Measurements from ENCODE around the gene EIF2B4. TPM values are rescaled to one million over a fixed set of nuclear protein-coding genes. Genes with fewer than 3 reads are reported as not detected.

EIF2B4 gene
- total RNA-seq, 4 donors from 2014 or later: 34.3 to 68.2 (median 48.5) TPM

DNA sequence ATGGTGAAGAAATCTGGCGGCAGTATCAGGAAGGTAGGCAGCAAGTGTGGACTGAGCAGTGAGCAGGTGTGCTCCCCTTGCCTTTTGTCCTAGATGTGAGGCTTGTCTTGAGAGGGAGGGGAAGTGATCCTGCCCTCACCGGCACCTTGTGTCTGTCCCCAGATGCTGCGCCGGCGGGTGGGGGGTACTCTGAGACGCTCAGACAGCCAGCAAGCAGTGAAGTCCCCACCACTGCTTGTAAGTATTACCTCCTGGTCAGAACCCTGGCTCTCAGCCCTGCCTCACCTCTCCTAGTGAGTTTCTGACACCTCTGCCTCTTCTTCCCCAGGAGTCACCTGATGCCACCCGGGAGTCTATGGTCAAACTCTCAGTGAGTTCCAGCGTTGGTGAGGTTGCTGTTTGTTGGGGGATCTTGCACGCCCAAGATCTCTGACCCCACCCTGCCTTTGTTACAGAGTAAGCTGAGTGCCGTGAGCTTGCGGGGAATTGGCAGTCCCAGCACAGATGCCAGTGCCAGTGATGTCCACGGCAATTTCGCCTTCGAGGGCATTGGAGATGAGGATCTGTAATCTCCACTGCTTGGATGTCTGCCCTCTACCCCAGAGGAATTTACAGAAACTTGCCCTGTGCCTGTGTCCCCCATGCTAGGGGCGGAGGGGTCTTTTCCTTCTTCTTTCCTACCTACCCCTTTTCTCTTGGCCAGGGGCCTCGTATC is 6.2 kb upstream of the EIF2B4 start:
- H3K9me3 ChIP-seq: no peaks in the 10 kb centered on the region
- TF ChIP-seq, protein P1, sequence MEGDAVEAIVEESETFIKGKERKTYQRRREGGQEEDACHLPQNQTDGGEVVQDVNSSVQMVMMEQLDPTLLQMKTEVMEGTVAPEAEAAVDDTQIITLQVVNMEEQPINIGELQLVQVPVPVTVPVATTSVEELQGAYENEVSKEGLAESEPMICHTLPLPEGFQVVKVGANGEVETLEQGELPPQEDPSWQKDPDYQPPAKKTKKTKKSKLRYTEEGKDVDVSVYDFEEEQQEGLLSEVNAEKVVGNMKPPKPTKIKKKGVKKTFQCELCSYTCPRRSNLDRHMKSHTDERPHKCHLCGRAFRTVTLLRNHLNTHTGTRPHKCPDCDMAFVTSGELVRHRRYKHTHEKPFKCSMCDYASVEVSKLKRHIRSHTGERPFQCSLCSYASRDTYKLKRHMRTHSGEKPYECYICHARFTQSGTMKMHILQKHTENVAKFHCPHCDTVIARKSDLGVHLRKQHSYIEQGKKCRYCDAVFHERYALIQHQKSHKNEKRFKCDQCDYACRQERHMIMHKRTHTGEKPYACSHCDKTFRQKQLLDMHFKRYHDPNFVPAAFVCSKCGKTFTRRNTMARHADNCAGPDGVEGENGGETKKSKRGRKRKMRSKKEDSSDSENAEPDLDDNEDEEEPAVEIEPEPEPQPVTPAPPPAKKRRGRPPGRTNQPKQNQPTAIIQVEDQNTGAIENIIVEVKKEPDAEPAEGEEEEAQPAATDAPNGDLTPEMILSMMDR (IDR thresholded peaks at IDR 0.05): no peak
- no peak overlapping the region for H3K4me3 ChIP-seq
- H3K27me3 ChIP-seq: no peaks in the 10 kb centered on the region
- no peak overlapping the region for H3K27ac ChIP-seq
- no peak for DNase-seq (ENCODE audit: low spot score in 2 of 2)
- H3K4me1 ChIP-seq: peaks cover 42% of the 10 kb centered on the region
- peaks cover 53% of the 10 kb centered on the region for H3K36me3 ChIP-seq
- 85% methylated on average over 15 of the region's 16 CpGs for WGBS

DNA sequence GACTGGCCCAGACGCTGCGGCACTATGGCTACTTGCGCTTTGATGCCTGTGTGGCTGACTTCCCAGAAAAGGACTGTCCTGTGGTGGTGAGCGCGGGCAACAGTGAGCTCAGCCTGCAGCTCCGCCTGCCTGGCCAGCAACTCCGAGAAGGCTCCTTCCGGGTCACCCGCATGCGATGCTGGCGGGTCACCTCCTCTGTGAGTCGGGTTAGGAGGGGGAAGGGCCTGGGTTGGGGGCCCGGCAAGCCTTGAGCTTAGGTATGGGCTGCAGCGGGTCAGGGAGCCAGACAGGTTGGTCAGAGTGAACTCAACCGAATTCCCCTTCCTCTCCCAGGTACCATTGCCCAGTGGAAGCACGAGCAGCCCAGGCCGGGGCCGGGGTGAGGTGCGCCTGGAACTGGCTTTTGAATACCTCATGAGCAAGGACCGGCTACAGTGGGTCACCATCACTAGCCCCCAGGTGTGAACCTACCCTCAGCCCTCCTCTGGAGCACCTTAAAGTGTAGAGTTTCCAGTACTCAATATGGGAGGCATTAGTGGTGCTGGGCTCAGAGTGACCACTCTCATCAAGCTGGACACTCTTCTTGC is 5.5 kb upstream of the EIF2B4 start:
- H3K4me1 ChIP-seq: peaks cover 42% of the 10 kb centered on the region

DNA sequence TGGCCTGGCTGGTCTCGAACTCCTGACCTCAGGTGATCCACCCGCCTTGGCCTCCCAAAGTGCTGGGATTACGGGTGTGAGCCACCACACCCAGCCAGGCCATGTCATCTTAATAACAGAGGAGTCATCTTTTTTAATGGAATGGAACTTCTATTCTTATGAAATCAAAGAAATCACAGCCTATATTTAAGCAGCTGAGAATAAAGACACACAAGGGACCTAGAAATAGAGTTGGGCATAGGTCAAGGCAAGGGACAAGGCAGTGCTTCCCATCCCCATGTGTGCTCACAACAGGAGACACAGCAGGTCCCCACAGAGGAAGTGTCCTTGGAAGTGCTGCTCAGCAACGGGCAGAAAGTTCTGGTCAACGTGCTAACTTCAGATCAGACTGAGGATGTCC is 3.4 kb upstream of the EIF2B4 start:
- no peaks in the 10 kb centered on the region for H3K9me3 ChIP-seq
- no peak overlapping the region for H3K27ac ChIP-seq
- peaks cover 37% of the 10 kb centered on the region for H3K4me1 ChIP-seq
- H3K27me3 ChIP-seq: no peaks in the 10 kb centered on the region
- no peak overlapping the region for H3K4me3 ChIP-seq
- 89% methylated on average over 5 of the region's 5 CpGs for WGBS
- no peak for DNase-seq (ENCODE audit: low spot score in 2 of 2)
- TF ChIP-seq, protein P1 (IDR thresholded peaks at IDR 0.05): no peak
- no peak for TF ChIP-seq POLR2AphosphoS5 (IDR thresholded peaks at IDR 0.05)
- no peak for TF ChIP-seq POLR2A (IDR thresholded peaks at IDR 0.05)
- TF ChIP-seq EP300 (IDR thresholded peaks at IDR 0.05): no peak
- H3K36me3 ChIP-seq: peaks cover 54% of the 10 kb centered on the region

More for the DNA sequence above, 5.5 kb upstream of the EIF2B4 start:
- peaks cover 53% of the 10 kb centered on the region for H3K36me3 ChIP-seq
- H3K4me3 ChIP-seq: no peak overlapping the region
- no peaks in the 10 kb centered on the region for H3K27me3 ChIP-seq
- WGBS: 98% methylated on average over 12 of the region's 20 CpGs
- H3K9me3 ChIP-seq: no peaks in the 10 kb centered on the region
- no peak overlapping the region for H3K27ac ChIP-seq
- DNase-seq (ENCODE audit: low spot score in 2 of 2): no peak
- TF ChIP-seq POLR2A (IDR thresholded peaks at IDR 0.05): no peak
- TF ChIP-seq, protein P1 (IDR thresholded peaks at IDR 0.05): no peak

DNA sequence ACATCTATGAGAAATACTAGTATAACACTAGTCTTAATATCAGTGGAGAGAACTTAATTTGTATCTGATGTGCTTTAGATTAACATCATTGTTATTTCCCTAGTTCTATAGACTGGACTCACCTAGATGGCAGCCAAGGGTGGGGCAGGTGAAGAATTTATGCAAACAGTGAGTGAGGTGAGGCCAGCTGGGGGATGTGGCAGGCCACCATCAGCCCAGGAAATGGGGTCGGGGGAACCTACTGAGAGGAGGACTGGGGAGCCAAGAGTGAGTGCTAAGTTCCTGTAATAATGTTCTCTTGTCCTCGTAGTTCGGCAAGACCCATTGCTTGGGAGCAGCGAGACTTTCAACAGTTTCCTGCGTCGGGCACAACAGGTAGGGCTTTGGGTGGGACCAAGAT is 2.8 kb upstream of the EIF2B4 start:
- H3K27ac ChIP-seq: no peak overlapping the region
- H3K36me3 ChIP-seq: peaks cover 58% of the 10 kb centered on the region
- H3K4me3 ChIP-seq: no peak overlapping the region
- TF ChIP-seq POLR2A (IDR thresholded peaks at IDR 0.05) (no peak), EP300 (IDR thresholded peaks at IDR 0.05) (no peak), POLR2AphosphoS5 (IDR thresholded peaks at IDR 0.05) (no peak)
- TF ChIP-seq, protein P1 (IDR thresholded peaks at IDR 0.05): no peak
- H3K9me3 ChIP-seq: no peaks in the 10 kb centered on the region
- H3K4me1 ChIP-seq: peaks cover 38% of the 10 kb centered on the region
- no peaks in the 10 kb centered on the region for H3K27me3 ChIP-seq
- 92% methylated on average over 6 of the region's 6 CpGs for WGBS
- DNase-seq (ENCODE audit: low spot score in 2 of 2): no peak

DNA sequence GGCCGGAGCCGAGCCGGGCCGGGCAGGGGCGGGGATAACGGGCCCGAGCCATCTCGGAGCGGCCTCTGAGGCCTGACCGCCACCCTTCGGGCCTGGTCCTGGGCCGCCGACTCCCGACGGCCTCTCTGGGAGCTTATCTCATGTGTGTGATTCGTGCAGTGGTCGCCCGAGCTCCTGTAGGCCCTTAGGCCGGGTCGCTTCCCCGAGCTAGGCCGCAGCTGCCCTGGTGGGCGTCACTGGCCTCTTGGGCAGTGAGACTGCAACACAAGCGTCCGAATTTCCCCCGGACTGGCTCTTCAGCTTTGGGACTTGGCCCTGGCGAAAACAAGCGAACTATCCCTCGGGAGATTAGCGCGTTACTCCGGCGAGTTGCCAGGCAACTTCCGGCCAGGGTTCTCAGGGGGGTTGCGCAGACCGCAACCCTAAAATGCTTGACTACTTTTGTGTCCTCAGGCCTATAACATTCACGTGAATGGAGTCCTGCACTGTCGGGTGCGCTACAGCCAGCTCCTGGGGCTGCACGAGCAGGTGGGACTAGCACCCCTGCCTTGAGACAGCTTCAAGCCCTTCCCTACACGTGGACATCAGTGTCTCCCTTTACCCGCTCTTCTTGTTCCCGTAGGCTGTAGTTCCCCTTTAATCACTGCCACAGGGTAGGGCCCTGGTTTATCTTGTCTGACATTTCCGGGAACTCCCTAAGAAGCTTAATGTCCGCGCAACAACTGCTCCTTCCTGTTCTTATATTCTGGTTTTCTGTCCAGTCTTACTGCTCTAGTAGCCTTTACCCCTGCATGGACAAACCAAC is 880 bp upstream of the EIF2B4 start:
- H3K27me3 ChIP-seq: no peaks in the 10 kb centered on the region
- H3K4me1 ChIP-seq: peaks cover 38% of the 10 kb centered on the region
- TF ChIP-seq EP300 (IDR thresholded peaks at IDR 0.05): no peak
- TF ChIP-seq, protein P1 (IDR thresholded peaks at IDR 0.05): no peak
- TF ChIP-seq POLR2A (IDR thresholded peaks at IDR 0.05): no peak
- peaks cover 58% of the 10 kb centered on the region for H3K36me3 ChIP-seq
- no peaks in the 10 kb centered on the region for H3K9me3 ChIP-seq
- WGBS: 1% methylated on average over 39 of the region's 46 CpGs
- no peak for DNase-seq (ENCODE audit: low spot score in 2 of 2)
- peak overlapping the region; percentile 97 for H3K27ac ChIP-seq
- peak overlapping the region; percentile 98 for H3K4me3 ChIP-seq

Measured in suprapubic skin (tissue), 4 donors.